Measurements from ENCODE around the gene GRK5. TPM values are rescaled to one million over a fixed set of nuclear protein-coding genes. Genes with fewer than 3 reads are reported as not detected.

Gene GRK5
- total and polyA plus RNA-seq, 9 of the 15 experiments (the other 6 are each of a cell fraction or from before 2014, with no cell fraction given): 0.46 to 0.83 (median 0.67) TPM; not detected in 2

- TF ChIP-seq MBD1 (CRISPR knock-in tag; IDR thresholded peaks at IDR 0.05): no peak
Measured at GRCh38 chr10:119348106-119348505, 140.7 kb downstream of the GRK5 start (continued).

GRCh38 chr10:119348516-119349240 is 141.3 kb downstream of the GRK5 start:
- H3K27me3 ChIP-seq (ENCODE audit: control insufficient read depth in 2 of 2, insufficient read depth in 2 of 2, low read length in 2 of 2): peaks cover 2 to 39% of the 10 kb centered on the region in 2 experiments; a peak in 3 of 5 replicates
- no peaks in the 10 kb centered on the region for H3K9me1 ChIP-seq (ENCODE audit: control insufficient read depth, insufficient read depth, low read length)
- intact Hi-C loops (cut with micrococcal nuclease) (no loop called here), in situ Hi-C loops (cut with MboI) (no loop called here)
- H3K4me3 ChIP-seq: no peak overlapping the region
- no peaks in the 10 kb centered on the region for H3K36me3 ChIP-seq (ENCODE audit: control insufficient read depth, insufficient read depth, low read length)
- no TSS peak for BruUV-seq (replicated peaks)
- FAIRE-seq: no peak
- POLR2A ChIA-PET: no interaction called here
- H3K27ac ChIP-seq (ENCODE audit: extremely low read depth, low read depth, low read length): no peak overlapping the region
- H3K4me2 ChIP-seq (ENCODE audit: insufficient read depth, low read length): no peak overlapping the region
- ATAC-seq: no peak
- DNase-seq (ENCODE audit: extremely low read depth in 1 of 4, low spot score in 3 of 4): no peak
- WGBS (ENCODE audit: insufficient coverage, low coverage, missing lambda C conversion rate): 8% methylated on average over 12 of the region's 15 CpGs
- CTCF ChIA-PET (ENCODE audit: low intra/inter-chr PET ratio): no interaction called here
- H3K79me2 ChIP-seq (ENCODE audit: control insufficient read depth, insufficient read depth, low read length): no peaks in the 10 kb centered on the region
- TF ChIP-seq EHMT2 (IDR thresholded peaks at IDR 0.05) (no peak), ZNF707 (CRISPR knock-in tag; conservative IDR thresholded peaks at IDR 0.05) (no peak)
- H4K20me1 ChIP-seq (replicated peaks; ENCODE audit: control insufficient read depth, insufficient read depth, low read length): no peaks in the 10 kb centered on the region
- no peak overlapping the region for H3K9ac ChIP-seq (ENCODE audit: insufficient read depth in 1 of 2, low read depth in 2 of 2, low read length in 2 of 2)
- H3K4me1 ChIP-seq (replicated peaks in 1 of 2; ENCODE audit: control insufficient read depth in 2 of 2, insufficient read depth in 2 of 2, low read length in 2 of 2): no peaks in the 10 kb centered on the region; a peak in 1 of 5 replicates
- H2AFZ ChIP-seq (ENCODE audit: low read depth, low read length): no peak overlapping the region
- no peaks in the 10 kb centered on the region for H3K9me3 ChIP-seq (replicated peaks; ENCODE audit: control insufficient read depth, insufficient read depth, low read depth, low read length)

Measured in K562 (cell line).